RPMI7951 (cell line): ENCODE measurements around the gene HS6ST3. TPM values are rescaled to one million over a fixed set of nuclear protein-coding genes. Genes with fewer than 3 reads are reported as not detected.

Experiments
- DNase-seq: peaks from one replicate; pipeline ENCODE4 v3.0.0-alpha.2; 2012; ENCODE audit warnings: low read depth
- total RNA-seq: library from RNA; depleted of rRNA; stranded (reverse); fragments of >200 nt; shearing (Covaris generic); gene quantifications from 2 replicates; pipeline ENCODE4 v1.2.3, GENCODE V29; 2014

The HS6ST3 gene
- total RNA-seq, 1 experiment from 2014 or later: not detected

DNA sequence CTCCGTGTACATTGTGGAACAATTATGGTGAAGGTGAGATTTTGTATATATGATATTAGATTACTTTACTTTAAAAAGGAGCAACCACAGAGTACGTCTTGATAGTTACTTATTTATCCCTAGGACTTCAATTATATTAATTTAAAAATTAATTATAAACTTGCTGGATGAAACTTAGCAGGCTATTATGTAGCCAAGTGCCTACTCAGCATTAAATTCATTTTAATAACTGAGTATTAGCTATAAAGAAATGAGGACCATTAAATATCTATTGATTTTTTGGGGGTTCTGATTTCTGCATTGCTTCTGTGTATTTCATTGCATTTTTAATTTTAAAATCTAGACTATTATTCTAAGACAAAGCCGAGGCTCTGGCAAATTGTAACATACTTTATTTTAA lies 109.4 kb downstream of the HS6ST3 start:
- no peak for DNase-seq

DNA sequence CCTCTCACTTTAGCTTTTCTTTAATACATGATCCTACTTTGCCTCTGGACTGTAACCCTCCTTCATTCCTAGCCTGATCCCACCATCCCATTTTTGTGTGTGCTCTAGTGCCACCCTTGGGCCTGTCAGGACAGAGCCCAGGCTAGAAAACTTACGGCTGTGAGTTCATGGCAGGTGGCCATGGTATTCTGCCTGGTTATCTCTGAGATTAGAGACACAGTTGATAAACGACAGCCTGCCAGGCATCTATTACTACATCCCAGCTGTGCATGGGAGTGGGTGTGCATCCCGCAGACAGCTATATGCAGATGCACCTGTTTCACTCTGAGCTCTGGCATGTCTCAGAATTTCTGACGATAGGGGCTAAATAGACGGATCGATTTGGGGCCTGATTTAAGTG lies 110.9 kb downstream of the HS6ST3 start:
- no peak for DNase-seq

DNA sequence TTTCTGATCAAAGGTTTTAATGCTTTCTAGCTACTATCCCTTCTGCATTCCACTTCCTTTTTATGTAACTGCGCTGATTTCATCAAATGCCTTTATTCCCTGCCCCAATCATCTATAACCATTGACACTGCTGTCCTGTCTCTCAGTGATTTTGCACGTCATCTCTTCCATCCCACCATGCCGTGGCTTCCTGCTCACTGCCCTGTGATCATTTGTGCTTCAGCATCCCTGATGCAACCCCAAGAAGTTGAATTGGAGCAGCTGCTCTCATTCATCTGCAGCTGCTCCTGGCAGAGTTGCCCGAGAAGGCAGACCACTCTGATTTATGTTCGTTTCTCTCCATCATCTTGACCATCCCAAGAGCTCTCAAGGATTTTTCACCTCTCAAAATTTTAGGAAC lies 112.4 kb downstream of the HS6ST3 start:
- DNase-seq: no peak

DNA sequence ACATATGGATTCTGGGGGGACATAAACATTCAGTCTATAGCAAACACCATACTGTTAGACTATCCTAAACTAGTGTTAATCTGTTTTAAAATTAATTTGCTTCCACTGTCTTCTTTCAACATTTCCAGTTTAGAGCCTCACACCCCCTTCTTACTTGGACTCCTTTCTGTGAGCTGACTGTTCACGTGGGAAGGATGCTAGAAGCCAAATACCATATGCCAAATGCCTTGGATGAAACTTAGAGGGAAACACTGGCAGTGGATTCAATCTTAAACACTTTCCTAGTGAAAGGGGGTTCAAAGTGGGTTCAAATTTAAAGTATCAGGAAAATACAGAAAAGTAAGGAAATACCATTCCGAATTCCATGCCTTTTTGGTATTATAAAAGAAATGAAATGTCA lies 113.6 kb downstream of the HS6ST3 start:
- DNase-seq: no peak

DNA sequence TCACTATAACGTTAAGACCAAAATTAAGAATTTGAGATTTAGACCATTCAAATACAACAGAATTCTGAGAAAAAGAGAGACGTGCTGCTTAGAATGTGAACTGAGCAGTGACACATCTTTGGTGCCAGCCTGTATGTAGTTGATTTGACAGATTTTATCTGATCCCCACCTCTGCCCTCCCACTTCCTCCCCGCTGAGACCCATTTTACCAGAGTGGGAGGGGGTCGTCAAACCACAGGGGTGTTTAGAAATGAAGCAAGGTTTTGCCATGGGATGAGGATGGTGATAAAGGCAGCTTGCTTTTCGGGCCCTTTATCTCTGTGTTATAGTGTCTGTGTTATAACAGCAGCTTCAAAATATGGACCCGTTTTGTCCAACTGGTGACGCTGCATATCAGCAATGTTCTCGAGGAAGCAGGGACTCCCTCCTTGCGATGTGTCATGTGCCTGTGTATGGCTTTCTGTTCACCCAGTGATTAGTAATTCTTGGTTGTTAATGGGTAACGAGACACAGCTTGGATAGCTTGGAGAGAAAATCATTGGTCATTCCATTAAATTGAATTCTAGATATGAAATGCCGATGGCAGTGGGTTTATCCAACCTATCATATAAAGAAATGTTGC lies 125.0 kb downstream of the HS6ST3 start:
- no peak for DNase-seq

DNA sequence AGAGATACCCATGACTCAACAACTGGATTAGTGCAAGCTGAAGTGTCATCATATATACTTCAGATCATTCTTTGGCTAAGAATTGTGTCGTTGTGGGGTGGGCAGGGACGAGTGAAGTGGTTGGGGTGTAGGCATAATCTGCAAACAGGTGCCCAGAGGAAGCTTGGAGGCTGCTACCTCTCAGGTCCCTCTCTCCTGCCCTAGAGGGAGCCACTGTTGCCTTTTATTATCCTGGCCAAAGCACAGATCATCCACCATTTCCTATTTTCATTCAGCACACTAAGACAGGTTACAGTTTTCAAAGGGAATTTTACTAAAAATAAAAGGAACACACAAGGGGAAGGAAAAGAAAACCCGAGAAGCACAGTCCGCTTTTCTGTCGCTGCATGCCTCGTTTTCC lies 126.6 kb downstream of the HS6ST3 start:
- no peak for DNase-seq

DNA sequence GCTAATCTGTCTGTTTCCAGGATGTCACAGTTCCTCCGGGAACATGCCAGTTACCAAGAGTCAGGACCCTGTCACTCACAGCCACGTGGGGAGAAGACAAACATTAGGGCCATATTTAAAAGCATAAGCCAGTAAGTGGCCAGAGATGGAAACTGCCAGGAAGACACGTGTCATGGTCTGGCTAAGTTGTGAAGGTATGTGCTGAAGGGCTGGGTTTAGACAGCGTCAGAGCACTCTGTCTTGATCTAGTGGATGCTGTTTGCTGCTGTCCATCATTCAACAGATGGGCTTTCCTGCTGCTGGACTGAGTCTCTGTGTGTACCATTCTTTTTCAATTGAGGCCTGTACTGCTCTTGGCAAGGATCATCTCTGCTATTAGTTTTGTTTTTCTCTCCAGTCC lies 128.6 kb downstream of the HS6ST3 start:
- no peak for DNase-seq

DNA sequence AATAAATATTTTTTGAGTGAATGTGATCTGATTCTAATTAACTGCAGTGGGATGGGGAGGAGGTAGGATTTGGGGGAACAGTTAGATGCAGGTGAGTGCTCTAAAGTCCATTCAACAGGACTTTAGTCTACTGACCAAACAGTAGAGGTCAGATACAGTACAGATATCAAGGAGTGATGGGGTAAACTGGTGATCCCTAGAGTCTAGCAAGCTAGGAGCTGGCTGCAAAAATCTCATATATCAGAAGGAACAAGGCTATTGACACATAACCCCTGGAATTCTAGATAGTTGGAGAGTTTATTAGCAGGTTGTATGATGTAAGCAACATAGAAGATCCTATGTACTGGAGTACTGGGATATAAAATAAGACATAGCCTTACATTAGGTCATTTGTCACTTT lies 131.6 kb downstream of the HS6ST3 start:
- DNase-seq: no peak

DNA sequence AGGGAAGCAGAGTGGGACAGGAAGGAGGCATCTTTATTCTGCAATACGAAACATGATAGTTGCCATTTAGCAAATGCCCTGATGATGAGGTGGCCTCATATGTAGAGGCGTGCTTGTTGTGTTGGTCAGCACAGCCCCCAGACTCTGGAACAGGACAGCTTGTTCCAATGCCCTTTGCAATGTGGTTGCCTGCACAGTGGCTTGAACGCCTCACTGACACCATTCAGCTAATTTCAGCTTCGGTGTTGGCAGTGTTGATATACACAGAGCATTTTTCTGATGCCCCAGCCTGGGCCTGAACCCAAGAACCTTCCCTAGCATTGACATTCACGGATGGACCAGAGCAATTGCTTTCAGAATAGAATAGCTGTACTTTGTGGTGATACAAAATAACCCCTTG lies 133.3 kb downstream of the HS6ST3 start:
- no peak for DNase-seq

DNA sequence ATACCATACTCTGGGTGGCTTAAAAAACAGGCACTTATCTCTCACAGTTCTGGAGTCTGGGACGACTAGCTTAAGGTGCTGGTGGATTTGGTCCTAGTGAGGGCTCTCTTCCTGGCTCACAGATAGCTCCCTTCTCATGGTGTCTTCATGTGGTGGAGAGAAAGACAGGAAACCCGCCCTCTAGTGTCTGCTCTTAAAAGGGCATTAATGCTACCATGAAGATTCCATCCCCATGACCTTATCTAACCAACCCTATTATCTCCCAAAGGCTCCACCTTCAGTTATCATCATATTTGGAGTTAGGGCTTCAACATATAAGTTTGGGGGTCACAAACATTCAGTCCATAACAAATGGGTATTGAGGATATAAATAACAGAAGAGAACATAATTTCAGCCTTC lies 139.4 kb downstream of the HS6ST3 start:
- DNase-seq: no peak

DNA sequence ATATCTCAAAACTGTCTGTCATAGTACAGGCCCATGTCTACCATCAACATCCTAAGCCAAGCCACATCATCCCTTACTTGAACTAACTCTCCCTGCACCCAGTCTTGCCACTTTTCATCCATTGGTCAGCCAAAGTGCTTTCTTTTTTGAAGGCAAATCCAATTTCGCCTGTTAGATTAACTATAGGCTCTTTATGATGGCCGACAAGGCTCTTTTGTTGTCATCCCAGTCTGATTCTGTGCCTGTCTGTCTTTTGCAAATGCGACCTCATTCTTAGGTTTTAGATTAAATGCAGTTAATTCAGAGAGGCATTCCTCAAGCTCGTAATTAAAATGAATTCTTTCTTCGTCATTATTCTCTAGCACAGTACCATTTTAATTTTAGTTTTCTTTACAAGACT lies 148.3 kb downstream of the HS6ST3 start:
- no peak for DNase-seq

DNA sequence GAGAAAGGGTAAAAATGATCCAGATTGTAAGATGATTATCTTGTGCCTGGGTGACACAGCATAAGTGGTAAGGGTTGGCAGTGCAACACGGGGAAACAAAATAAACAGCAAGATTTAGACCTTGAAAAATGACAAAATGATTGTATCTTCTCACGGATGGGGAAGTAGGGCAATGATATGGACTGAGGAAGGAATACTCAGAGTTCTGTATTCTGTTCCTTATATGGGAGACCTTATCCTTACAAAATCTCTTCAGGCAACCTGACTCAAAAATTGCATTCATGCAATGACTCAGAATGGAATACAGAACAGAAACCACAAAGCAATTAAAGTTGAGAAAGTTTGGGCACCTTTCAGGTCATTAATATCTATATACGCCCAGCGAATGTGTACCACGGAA lies 149.0 kb downstream of the HS6ST3 start:
- no peak for DNase-seq

DNA sequence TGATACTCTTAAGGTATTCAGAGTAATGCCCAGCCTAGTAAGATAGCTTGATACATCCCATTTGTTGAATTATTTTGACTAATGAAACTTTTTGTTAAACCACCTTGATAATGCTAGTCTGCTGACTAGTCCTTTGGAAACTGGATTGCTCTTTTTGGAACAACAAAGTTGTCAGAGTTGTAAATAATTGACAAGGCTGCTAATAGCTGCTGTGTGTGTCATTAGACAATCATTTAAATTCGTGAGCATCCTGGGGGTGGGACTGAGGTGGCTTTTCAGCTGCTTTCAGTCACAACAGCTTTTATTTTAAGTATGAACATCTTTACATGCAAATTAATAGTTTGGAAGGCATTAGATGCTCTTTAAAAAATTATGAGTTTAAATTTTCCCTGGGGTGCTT lies 153.5 kb downstream of the HS6ST3 start:
- no peak for DNase-seq

DNA sequence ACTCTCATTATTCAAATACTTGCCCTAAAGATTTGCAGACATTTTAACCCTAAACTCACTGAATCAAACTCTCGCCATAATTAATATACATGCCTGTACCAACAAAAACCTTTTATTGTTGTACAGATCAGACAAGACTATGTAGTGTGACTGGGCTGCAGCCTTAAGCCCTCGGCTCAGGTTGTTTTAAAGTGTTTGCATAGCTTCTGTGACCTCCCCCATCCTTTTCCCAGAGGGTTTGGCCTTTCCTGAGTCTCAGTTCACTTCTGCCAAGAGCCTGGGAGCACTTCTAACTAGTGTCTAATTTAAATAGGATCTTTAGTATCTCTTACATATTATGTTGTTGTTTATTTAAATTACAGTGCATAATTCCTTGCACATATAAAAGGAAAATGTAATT lies 158.2 kb downstream of the HS6ST3 start:
- DNase-seq: no peak

DNA sequence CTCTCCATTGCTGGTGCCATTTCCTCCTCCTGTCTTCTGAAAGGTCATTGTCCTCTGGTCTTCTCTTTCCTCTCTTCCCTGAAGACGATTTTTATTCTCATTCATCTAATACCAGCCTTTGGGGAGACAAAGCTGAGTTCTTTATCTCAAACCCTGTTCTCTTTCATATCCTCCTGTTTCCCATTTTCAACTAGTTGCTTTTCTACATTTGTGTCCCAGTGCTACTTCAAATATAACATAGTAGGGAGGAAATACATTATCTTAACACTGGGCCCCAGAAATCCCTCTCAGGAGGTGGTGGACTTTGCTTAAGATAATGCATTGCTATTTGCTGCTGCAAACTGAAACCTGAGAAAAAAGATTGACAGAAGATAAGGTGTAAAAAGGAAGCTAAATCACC lies 159.1 kb downstream of the HS6ST3 start:
- DNase-seq: no peak

DNA sequence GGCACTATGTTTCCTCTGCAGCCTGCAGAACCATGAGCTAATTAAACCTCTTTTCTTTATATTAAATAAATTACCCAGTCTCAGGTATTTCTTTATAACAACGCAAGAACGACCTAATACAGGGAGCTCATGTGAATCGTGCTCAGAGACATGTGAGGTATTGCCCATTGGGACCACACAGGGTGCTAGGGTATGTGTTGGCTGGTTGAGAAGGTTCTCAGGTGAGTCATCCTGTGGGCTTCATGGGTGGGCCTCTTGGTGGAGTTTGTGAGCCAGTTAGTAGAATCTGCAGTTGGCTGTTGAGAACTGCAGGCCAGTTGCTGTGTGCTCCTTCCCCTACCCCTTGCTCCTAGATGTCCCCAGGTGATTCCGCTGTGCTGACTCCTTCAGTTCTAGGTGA lies 163.0 kb downstream of the HS6ST3 start:
- DNase-seq: no peak

DNA sequence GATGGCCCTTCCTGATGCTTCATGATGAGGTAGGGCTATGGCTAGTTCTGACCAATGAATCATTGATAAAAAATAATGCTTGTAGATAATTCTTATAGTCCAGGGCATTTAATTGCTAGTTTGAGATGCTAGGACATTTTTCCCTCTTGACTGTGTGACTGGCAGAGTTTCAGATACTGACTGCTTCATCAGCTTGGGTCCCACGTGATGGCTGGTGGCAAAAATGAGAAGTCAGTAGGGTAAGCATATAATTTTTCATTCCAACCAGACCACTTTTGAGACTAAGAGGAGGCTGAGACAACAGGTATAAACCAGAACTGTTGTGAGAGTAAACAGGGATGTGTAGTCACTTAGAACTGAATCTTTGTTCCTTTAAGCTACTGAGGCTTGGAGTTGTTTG lies 183.3 kb downstream of the HS6ST3 start:
- no peak for DNase-seq

DNA sequence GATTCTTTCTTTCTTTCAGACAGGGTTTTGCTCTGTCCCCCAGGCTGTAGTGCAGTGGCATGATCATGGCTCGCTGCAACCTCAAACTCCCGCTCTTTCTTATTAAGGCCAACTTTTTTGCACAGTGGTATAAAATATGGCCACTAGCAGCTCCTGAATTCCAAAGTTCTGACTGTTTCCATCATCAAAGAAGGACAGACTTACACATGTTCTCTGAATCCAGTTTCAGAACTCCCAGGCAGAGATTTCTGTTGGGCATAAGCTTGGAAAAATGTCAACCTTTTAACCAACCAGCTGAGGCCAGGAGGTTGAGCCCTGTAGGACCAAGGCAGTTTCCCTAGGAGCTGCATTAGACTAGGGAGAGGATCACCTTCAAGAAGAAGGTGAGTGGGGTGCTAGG lies 184.1 kb downstream of the HS6ST3 start:
- no peak for DNase-seq

DNA sequence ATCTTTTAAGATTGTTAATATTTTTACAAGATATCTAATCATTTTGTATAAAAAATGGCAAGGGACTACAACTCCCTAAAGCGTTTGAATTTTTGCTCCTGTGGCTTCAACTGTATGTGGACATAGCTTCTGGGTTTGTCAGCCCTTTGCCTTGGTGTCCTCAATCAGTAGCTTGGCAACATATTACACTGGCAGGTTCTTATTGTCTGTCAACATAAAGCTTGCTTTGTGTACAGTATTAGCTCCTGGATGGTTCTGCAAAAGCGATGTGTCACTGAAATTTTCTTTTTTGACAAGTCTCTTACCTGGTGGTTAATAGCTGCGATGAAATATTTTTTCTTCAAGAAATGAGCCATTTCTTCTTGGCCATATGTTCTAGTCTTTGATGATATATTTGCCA lies 190.0 kb downstream of the HS6ST3 start:
- DNase-seq: no peak

DNA sequence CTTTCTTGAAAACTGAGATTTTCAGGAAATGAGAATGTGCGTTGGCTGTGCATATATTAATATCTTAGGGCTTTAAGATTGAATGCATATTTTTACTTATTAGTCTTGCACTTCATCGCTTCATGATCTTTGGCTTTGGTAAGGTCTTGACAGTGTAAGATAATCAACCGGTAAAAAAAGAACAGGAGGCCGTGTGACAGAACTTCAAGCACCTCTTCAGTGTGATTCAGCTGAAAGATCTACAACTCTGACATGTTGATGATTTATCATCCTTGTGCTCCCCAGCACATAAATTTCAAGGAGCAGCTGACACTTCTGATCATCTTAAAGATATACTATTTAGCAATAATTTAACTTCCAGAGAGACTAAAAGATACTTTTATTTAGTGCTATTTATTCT lies 195.1 kb downstream of the HS6ST3 start:
- no peak for DNase-seq

DNA sequence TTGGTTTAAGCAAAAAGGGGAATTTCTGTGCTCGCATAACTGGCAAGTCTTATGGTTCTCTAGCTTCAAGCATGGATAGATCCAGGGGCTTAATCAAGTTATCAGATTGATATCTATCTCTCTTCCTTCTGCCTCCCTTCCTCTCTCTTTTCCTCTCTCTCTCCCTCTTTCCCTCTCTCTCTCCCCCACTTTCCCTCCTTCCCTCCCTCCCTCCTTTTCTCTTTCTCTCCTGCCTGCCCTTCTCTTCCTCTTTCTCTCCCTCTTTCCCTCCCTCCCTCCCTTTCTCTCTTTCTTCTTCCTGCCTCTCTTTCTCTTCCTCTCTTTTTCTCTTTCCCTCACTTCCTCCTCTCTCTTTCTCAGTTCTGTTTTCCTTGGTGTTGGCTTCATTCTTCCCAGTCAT lies 195.8 kb downstream of the HS6ST3 start:
- DNase-seq: no peak

DNA sequence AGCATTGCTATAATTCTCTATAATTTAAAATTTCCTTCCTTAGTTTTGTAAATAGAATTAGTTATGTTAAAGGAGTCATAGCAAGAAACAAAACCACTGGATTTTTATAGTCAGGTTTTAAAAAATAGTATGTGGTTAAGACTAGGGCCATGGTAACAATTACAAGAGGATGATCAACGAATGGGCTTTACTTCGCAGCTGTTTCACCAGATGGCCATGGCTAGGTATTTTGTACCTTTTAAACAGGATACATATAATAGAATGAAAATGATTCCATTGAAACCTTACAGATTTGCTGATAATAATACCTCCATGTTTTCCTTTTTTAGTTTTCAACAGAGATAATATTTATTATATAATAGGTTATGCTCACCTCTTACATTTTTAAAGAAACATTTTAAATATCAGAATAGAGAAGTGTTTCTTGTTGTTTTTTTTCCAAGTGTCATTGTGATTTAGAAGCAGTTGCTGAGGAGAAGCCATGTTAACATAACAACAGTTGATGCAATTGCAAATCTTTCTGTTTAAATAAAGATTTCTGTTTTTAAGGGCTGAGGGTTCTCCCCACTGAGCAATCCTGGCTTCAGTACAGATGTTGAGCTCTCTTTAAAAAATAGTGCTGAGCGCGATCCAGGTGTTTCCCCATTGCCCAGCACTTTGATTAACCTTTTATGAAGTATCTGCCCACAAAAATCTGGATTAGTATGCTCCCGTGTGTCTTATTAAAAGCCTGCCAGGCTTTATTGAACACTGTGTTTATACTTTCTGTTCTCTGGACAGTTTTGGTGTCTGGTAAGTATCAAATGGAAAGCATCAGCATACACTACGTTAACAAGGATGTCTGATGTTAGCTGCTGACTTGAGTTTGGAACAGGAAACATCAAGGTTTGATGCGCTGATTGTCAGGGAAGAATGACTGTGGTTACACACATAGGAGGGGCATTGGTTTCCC lies 205.3 kb downstream of the HS6ST3 start:
- DNase-seq: no peak

DNA sequence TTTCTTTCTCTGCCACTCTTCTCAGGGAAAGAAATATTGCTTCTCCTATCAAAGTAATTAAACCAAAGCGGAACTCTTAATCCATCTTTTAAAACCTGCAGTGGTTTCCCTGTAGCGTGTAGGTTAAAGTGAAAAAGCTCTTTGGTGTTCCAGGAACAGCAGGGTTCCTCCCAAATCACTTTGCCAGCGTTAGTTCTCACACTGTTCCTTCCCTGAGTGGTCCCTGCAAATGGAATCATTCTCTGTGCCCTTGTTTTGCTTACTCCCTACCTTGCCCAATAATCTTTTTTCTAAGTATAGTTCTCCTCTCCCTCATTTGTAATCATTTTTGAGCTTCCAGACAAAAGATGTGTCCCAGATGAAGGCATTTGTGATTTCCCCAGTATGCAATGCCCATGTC lies 207.5 kb downstream of the HS6ST3 start:
- DNase-seq: no peak

DNA sequence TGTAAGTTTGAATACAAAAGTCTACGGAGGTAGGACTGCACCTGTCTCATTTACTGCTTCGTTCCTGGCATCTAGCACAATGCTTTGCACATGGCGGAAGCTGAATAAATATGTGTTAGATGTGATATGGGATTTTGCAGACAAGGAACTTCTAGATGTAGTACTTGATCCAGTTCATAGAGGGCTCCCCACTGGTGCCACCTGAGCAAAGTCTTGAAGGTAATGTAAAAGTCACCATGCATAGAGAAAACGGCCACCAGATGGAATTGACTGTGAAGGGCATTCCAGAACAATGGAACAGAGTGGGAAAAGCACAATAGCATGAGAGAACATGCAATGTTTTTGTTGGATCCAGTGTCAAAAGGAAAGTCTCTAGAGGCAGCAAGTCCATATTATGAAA lies 209.3 kb downstream of the HS6ST3 start:
- DNase-seq: no peak
